Neural cell (in vitro differentiated cells): Measurements from ENCODE around the gene PHACTR4. TPM values are rescaled to one million over a fixed set of nuclear protein-coding genes. Genes with fewer than 3 reads are reported as not detected.

Experiments used
- H2AFZ ChIP-seq: fragments of 200-600, 300-800 bp; sonication (generic), shearing (Covaris generic); 2 replicates; pipeline ENCODE4 v1.6.0; 2014; ENCODE audit warnings: low read depth, mild to moderate bottlenecking, antibody characterized with exemption, low read length, moderate library complexity
- H3F3A ChIP-seq: fragments of 200-600 bp; shearing (Covaris generic); 2 replicates; pipeline ENCODE4 v1.6.1; 2016; ENCODE audit warnings: mild to moderate bottlenecking, moderate library complexity, mixed read lengths, antibody characterized with exemption, low read length; ENCODE audit not compliant: insufficient read depth, poor library complexity, severe bottlenecking
- H3K27ac ChIP-seq: fragments of 200-600, 300-800 bp; sonication (generic), shearing (Covaris generic); 2 replicates; pipeline ENCODE4 v1.5.1; 2014; ENCODE audit warnings: mild to moderate bottlenecking, low read length, moderate library complexity
- H3K27me3 ChIP-seq: fragments of 300-800, 200-600 bp; sonication (generic), shearing (Covaris generic); 2 replicates; pipeline ENCODE4 v1.6.0; 2014; ENCODE audit warnings: mild to moderate bottlenecking, low read depth, low read length, moderate library complexity; ENCODE audit not compliant: insufficient read depth
- H3K36me3 ChIP-seq: fragments of 300-800, 200-600 bp; sonication (generic), shearing (Covaris generic); 2 replicates; pipeline ENCODE4 v1.5.1; 2014; ENCODE audit warnings: mild to moderate bottlenecking, antibody characterized with exemption, low read length, moderate library complexity; ENCODE audit not compliant: insufficient read depth
- H3K4me2 ChIP-seq: fragments of 300-800, 200-600 bp; sonication (generic), shearing (Covaris generic); 2 replicates; pipeline ENCODE4 v1.6.0; 2014; ENCODE audit warnings: mild to moderate bottlenecking, low read length
- H3K4me3 ChIP-seq: fragments of 300-800, 200-600 bp; sonication (generic), shearing (Covaris generic); 2 replicates; pipeline ENCODE4 v1.5.1; 2014; ENCODE audit warnings: mild to moderate bottlenecking, low read length, moderate library complexity
- H3K79me2 ChIP-seq: fragments of 200-600 bp; shearing (Covaris generic); replicated peaks from 2 replicates; pipeline ENCODE4 v1.6.0; 2014; ENCODE audit warnings: mild to moderate bottlenecking, low read length, moderate library complexity; ENCODE audit not compliant: insufficient read depth
- H3K9ac ChIP-seq: fragments of 300-800, 200-600 bp; sonication (generic), shearing (Covaris generic); 2 replicates; pipeline ENCODE4 v1.6.1; 2016; ENCODE audit warnings: mild to moderate bottlenecking, low read length, mixed read lengths
- H3K9me2 ChIP-seq: fragments of 200-600 bp; shearing (Covaris generic); 2 replicates; pipeline ENCODE4 v1.6.1; 2016; ENCODE audit warnings: mild to moderate bottlenecking, low read length, mixed read lengths; ENCODE audit not compliant: insufficient read depth
- H3K9me3 ChIP-seq: fragments of 200-600, 300-800 bp; sonication (generic), shearing (Covaris generic); 2 replicates; pipeline ENCODE4 v1.6.1; 2016; ENCODE audit warnings: mild to moderate bottlenecking, mixed run types, low read length, moderate library complexity, mixed read lengths
- H4K20me1 ChIP-seq: fragments of 200-600 bp; shearing (Covaris generic); 2 replicates; pipeline ENCODE4 v1.6.1; 2016; ENCODE audit warnings: mild to moderate bottlenecking, mixed run types; ENCODE audit not compliant: insufficient read depth
- CTCF ChIP-seq: fragments of 450-650 bp; IDR thresholded peaks from 2 replicates; pipeline ENCODE4 v1.5.1; 2014; ENCODE audit warnings: antibody characterized with exemption, mild to moderate bottlenecking, moderate library complexity; ENCODE audit not compliant: poor library complexity, severe bottlenecking
- EP300 ChIP-seq: fragments of 450-650 bp; conservative IDR thresholded peaks from 2 replicates; pipeline ENCODE4 v1.6.1; 2014; ENCODE audit warnings: antibody characterized with exemption, mild to moderate bottlenecking, moderate library complexity; ENCODE audit not compliant: poor library complexity, severe bottlenecking
- EZH2 ChIP-seq: fragments of 200-600, 300-800 bp; shearing (Covaris generic), sonication (generic); IDR thresholded peaks from 2 replicates; pipeline ENCODE4 v1.6.1; 2014; ENCODE audit warnings: antibody characterized with exemption, low read length, borderline replicate concordance, mild to moderate bottlenecking; ENCODE audit not compliant: insufficient read depth, poor library complexity, severe bottlenecking
- MXI1 ChIP-seq: fragments of 450-650 bp; conservative IDR thresholded peaks from 2 replicates; pipeline ENCODE4 v1.6.1; 2014; ENCODE audit warnings: antibody characterized with exemption, mild to moderate bottlenecking; ENCODE audit not compliant: poor library complexity, severe bottlenecking
- POLR2AphosphoS5 ChIP-seq: IDR thresholded peaks from 2 replicates; pipeline ENCODE4 v1.6.1; 2012
- RAD21 ChIP-seq: fragments of 450-650 bp; conservative IDR thresholded peaks from 2 replicates; pipeline ENCODE4 v1.6.1; 2014; ENCODE audit warnings: antibody characterized with exemption, mild to moderate bottlenecking, moderate library complexity
- SMC3 ChIP-seq: fragments of 450-650 bp; conservative IDR thresholded peaks from 2 replicates; pipeline ENCODE4 v1.6.1; 2014; ENCODE audit warnings: antibody characterized with exemption, mild to moderate bottlenecking, moderate library complexity; ENCODE audit not compliant: poor library complexity
- TAF1 ChIP-seq: IDR thresholded peaks from 2 replicates; pipeline ENCODE4 v1.6.1; 2012; ENCODE audit warnings: low read depth
- polyA plus RNA-seq: library from polyadenylated mRNA; depleted of rRNA; stranded (reverse); fragments of >200 nt; gene quantifications from 2 replicates; pipeline ENCODE4 v1.2.3, GENCODE V29; 2014
- TF ChIP-seq, protein P1 (sequence below): IDR thresholded peaks from 2 replicates; pipeline ENCODE4 v1.6.1; 2012; ENCODE audit warnings: borderline replicate concordance

The PHACTR4 gene
- polyA plus RNA-seq, 1 donor from 2014 or later = 7.9 TPM

DNA sequence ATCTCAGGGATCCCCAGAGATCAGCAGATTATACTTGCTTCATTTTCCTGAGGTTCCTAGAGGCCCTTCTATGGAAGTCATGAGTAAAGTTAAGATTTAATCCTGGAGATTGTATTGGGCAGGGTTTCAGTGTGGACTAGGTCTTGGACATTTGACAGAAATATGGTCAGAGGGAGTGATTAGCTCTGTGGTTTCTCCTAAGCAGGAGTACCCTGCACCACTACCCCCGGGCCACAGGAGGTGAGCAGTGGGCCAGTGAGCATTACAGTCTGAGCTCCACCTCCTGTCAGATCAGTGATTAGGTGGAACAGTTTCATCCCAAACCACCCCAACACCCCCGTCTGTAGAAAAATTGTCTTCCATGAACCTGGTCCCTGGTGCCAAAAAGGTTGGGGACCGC, 43.2 kb downstream of the PHACTR4 start:
- H3K4me2 ChIP-seq = no peak overlapping the region
- TF ChIP-seq RAD21 (no peak), CTCF (no peak), SMC3 (no peak), EZH2 (no peak), EP300 (no peak), POLR2AphosphoS5 (no peak), MXI1 (no peak), TAF1 (no peak)
- TF ChIP-seq, protein P1, sequence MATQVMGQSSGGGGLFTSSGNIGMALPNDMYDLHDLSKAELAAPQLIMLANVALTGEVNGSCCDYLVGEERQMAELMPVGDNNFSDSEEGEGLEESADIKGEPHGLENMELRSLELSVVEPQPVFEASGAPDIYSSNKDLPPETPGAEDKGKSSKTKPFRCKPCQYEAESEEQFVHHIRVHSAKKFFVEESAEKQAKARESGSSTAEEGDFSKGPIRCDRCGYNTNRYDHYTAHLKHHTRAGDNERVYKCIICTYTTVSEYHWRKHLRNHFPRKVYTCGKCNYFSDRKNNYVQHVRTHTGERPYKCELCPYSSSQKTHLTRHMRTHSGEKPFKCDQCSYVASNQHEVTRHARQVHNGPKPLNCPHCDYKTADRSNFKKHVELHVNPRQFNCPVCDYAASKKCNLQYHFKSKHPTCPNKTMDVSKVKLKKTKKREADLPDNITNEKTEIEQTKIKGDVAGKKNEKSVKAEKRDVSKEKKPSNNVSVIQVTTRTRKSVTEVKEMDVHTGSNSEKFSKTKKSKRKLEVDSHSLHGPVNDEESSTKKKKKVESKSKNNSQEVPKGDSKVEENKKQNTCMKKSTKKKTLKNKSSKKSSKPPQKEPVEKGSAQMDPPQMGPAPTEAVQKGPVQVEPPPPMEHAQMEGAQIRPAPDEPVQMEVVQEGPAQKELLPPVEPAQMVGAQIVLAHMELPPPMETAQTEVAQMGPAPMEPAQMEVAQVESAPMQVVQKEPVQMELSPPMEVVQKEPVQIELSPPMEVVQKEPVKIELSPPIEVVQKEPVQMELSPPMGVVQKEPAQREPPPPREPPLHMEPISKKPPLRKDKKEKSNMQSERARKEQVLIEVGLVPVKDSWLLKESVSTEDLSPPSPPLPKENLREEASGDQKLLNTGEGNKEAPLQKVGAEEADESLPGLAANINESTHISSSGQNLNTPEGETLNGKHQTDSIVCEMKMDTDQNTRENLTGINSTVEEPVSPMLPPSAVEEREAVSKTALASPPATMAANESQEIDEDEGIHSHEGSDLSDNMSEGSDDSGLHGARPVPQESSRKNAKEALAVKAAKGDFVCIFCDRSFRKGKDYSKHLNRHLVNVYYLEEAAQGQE = no peak
- H3K9me3 ChIP-seq = no peaks in the 10 kb centered on the region
- H3K36me3 ChIP-seq = no peaks in the 10 kb centered on the region
- no peaks in the 10 kb centered on the region for H4K20me1 ChIP-seq
- H3K9ac ChIP-seq = no peak overlapping the region
- H3K9me2 ChIP-seq = no peaks in the 10 kb centered on the region
- H2AFZ ChIP-seq = no peak overlapping the region
- no peaks in the 10 kb centered on the region for H3K27me3 ChIP-seq
- H3K4me3 ChIP-seq = no peak overlapping the region
- H3K79me2 ChIP-seq = peaks cover 7% of the 10 kb centered on the region
- no peak overlapping the region for H3K27ac ChIP-seq
- H3F3A ChIP-seq = no peaks in the 10 kb centered on the region

GRCh38 chr1:28416509-28417194, 47.1 kb downstream of the PHACTR4 start:
- Histone ChIP-seq H3K9me2 (no peaks in the 10 kb centered on the region), H3K27me3 (no peaks in the 10 kb centered on the region), H3K36me3 (no peaks in the 10 kb centered on the region), H3K27ac (peak overlapping the region; percentile 21), H2AFZ (no peak overlapping the region), H4K20me1 (no peaks in the 10 kb centered on the region), H3K79me2 (peaks cover 13% of the 10 kb centered on the region), H3K9ac (no peak overlapping the region), H3K4me2 (no peak overlapping the region), H3K9me3 (no peaks in the 10 kb centered on the region), H3K4me3 (no peak overlapping the region), H3F3A (no peaks in the 10 kb centered on the region)
- TF ChIP-seq EP300 = peak; percentile 34
- TF ChIP-seq SMC3 = no peak
- peak; percentile 26 for TF ChIP-seq POLR2AphosphoS5
- TF ChIP-seq, protein P1 = no peak
- no peak for TF ChIP-seq RAD21
